Endodermal cell (in vitro differentiated cells): ENCODE measurements around the gene SLCO1C1. TPM values are rescaled to one million over a fixed set of nuclear protein-coding genes. Genes with fewer than 3 reads are reported as not detected.

ENCODE experiments used
- DNase-seq: peaks from one replicate; pipeline ENCODE4 v3.0.0-alpha.2; 2017
- H3K27ac ChIP-seq: 2 replicates; pipeline ENCODE4 v1.5.1; 2013; ENCODE audit warnings: mild to moderate bottlenecking, low read depth, low read length, moderate library complexity
- H3K27me3 ChIP-seq: 2 replicates; pipeline ENCODE4 v1.6.1; 2013; ENCODE audit warnings: mild to moderate bottlenecking, low read length, moderate library complexity; ENCODE audit not compliant: insufficient read depth, control insufficient read depth, poor library complexity, severe bottlenecking
- H3K36me3 ChIP-seq: 2 replicates; pipeline ENCODE4 v1.7.0; 2013; ENCODE audit warnings: mild to moderate bottlenecking, low read length, moderate library complexity; ENCODE audit not compliant: control insufficient read depth, insufficient read depth
- H3K4me1 ChIP-seq: one replicate; pipeline ENCODE4 v1.7.0; 2013; ENCODE audit warnings: low read length; ENCODE audit not compliant: control insufficient read depth, insufficient read depth
- H3K4me3 ChIP-seq: 2 replicates; pipeline ENCODE4 v1.5.1; 2013; ENCODE audit warnings: mild to moderate bottlenecking, low read length, moderate library complexity
- H3K9ac ChIP-seq: 2 replicates; pipeline ENCODE4 v1.6.1; 2013; ENCODE audit warnings: mild to moderate bottlenecking, low read length, moderate library complexity; ENCODE audit not compliant: poor library complexity, severe bottlenecking; ENCODE audit errors: extremely low read depth
- H3K9me3 ChIP-seq: 2 replicates; pipeline ENCODE4 v1.6.1; 2013; ENCODE audit warnings: mild to moderate bottlenecking, low read length, moderate library complexity; ENCODE audit not compliant: control insufficient read depth
- H3K27ac Mint-ChIP-seq: 2 replicates; pipeline ENCODE4 v1.8.0; 2020; ENCODE audit warnings: mixed read lengths
- H3K27me3 Mint-ChIP-seq: 2 replicates; pipeline ENCODE4 v1.8.0; 2021; ENCODE audit warnings: mild to moderate bottlenecking, mixed read lengths; ENCODE audit not compliant: insufficient read depth
- H3K36me3 Mint-ChIP-seq: 2 replicates; pipeline ENCODE4 v1.8.0; 2020; ENCODE audit warnings: low read depth, mixed read lengths
- H3K4me1 Mint-ChIP-seq: 2 replicates; pipeline ENCODE4 v1.8.0; 2020; ENCODE audit warnings: mixed read lengths
- H3K4me3 Mint-ChIP-seq: 2 replicates; pipeline ENCODE4 v1.8.0; 2020; ENCODE audit warnings: mild to moderate bottlenecking, moderate library complexity, mixed read lengths
- H3K9me3 Mint-ChIP-seq: 2 replicates; pipeline ENCODE4 v1.8.0; 2020; ENCODE audit warnings: mild to moderate bottlenecking, mixed read lengths
- WGBS, 2 experiments: methylation state at CpG; one replicate each; pipeline versions ENCODE4 v1.1.5 to v1.1.7; 2013; ENCODE audit warnings: missing lambda C conversion rate in 2 of 2, mixed read lengths in 1 of 2; ENCODE audit not compliant: insufficient coverage in 1 of 2, insufficient read length in 1 of 2; 5-methylcytosine and 5-hydroxymethylcytosine counted together
- total RNA-seq, 2 donors: library from RNA; stranded (reverse); fragmentation: NEBNext Ultra II Directional in 1 of 2; extraction: Animal tissue kit (Norgen Biotek cat#: 25700) in 1 of 2; gene quantifications; 2 replicates in 1 of 2; 3 replicates in 1 of 2; pipeline ENCODE4 v1.2.1, GENCODE V29; 2021
- TF ChIP-seq, protein P1 (sequence below): fragments of 200-600 bp; sonication (generic); conservative IDR thresholded peaks from 2 replicates; pipeline ENCODE4 v1.5.0; 2021; ENCODE audit warnings: antibody characterized with exemption, mild to moderate bottlenecking

SLCO1C1 gene
- total RNA-seq, 2 donors from 2014 or later = 0.57 to 0.64 TPM

DNA sequence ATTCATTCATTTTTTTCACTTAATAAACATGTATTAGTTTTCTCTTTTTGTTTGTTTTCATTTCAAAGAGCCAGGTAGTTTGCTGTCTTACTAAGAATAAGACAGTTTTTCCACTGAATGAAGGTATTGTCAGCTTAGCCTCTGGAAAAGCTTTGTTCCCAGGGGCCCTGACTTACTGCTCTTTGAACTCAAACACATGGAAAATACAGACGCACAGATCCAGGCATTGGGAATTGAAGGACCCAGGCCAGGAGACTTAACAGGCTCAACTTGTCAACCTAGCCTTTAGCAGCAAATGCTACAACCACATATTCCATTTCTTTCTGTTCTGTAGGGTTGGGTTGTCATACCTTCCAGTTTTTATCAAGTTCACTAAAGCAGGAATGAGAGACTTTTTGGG lies 38.5 kb upstream of the SLCO1C1 start:
- DNase-seq = no peak
- no peaks in the 10 kb centered on the region for H3K4me1 ChIP-seq
- H3K9ac ChIP-seq = no peak overlapping the region
- Mint-ChIP-seq H3K27me3 (no peaks in the 10 kb centered on the region), H3K27ac (no peak overlapping the region), H3K4me3 (no peak overlapping the region), H3K9me3 (peaks cover 23% of the 10 kb centered on the region), H3K36me3 (peaks cover 10% of the 10 kb centered on the region), H3K4me1 (no peaks in the 10 kb centered on the region)
- H3K9me3 ChIP-seq = peaks cover 21% of the 10 kb centered on the region
- no peak overlapping the region for H3K27ac ChIP-seq
- no peaks in the 10 kb centered on the region for H3K36me3 ChIP-seq
- H3K27me3 ChIP-seq = no peaks in the 10 kb centered on the region
- TF ChIP-seq, protein P1, sequence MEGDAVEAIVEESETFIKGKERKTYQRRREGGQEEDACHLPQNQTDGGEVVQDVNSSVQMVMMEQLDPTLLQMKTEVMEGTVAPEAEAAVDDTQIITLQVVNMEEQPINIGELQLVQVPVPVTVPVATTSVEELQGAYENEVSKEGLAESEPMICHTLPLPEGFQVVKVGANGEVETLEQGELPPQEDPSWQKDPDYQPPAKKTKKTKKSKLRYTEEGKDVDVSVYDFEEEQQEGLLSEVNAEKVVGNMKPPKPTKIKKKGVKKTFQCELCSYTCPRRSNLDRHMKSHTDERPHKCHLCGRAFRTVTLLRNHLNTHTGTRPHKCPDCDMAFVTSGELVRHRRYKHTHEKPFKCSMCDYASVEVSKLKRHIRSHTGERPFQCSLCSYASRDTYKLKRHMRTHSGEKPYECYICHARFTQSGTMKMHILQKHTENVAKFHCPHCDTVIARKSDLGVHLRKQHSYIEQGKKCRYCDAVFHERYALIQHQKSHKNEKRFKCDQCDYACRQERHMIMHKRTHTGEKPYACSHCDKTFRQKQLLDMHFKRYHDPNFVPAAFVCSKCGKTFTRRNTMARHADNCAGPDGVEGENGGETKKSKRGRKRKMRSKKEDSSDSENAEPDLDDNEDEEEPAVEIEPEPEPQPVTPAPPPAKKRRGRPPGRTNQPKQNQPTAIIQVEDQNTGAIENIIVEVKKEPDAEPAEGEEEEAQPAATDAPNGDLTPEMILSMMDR = no peak
- no peak overlapping the region for H3K4me3 ChIP-seq
- 68% methylated on average over 1 of the region's 1 CpG; no CpG with 5 or more reads in 1 of the 2 experiments for WGBS, 2 experiments

DNA sequence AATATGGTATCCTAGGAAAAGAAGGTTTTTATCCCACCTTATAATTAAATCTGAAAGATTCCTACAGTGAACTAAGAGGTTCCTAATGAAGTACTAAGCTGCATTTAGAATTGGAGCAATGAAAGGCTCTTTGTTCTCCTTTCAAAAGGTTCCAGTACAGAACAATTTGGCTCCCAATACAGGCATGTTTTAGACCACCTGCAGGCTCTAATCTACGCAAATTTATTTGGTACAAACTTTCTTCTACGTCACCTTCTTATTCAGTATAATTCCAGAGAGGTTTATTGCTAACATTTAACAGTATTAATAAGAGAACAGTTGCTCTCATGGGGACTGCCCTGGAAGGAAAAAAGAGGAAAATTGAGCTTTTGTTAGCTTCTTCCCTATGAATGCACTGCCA lies 37.6 kb upstream of the SLCO1C1 start:
- no peak for DNase-seq
- H3K9ac ChIP-seq = no peak overlapping the region
- Mint-ChIP-seq H3K9me3 (peaks cover 32% of the 10 kb centered on the region), H3K4me1 (no peaks in the 10 kb centered on the region), H3K27me3 (no peaks in the 10 kb centered on the region), H3K27ac (no peak overlapping the region), H3K36me3 (peaks cover 16% of the 10 kb centered on the region), H3K4me3 (no peak overlapping the region)
- no peaks in the 10 kb centered on the region for H3K36me3 ChIP-seq
- H3K27me3 ChIP-seq = no peaks in the 10 kb centered on the region
- H3K9me3 ChIP-seq = peaks cover 30% of the 10 kb centered on the region
- H3K4me3 ChIP-seq = no peak overlapping the region
- WGBS, 2 experiments = 90% methylated on average over 2 of the region's 2 CpGs; no CpG with 5 or more reads in 1 of the 2 experiments
- H3K4me1 ChIP-seq = no peaks in the 10 kb centered on the region
- TF ChIP-seq, protein P1 = no peak
- no peak overlapping the region for H3K27ac ChIP-seq

- 95 to 100% methylated on average over 1 to 4 of the region's 4 CpGs for WGBS, 2 experiments
- Mint-ChIP-seq H3K36me3 (peaks cover 6% of the 10 kb centered on the region), H3K27ac (no peak overlapping the region), H3K27me3 (no peaks in the 10 kb centered on the region), H3K4me3 (no peak overlapping the region), H3K4me1 (no peaks in the 10 kb centered on the region), H3K9me3 (peaks cover 15% of the 10 kb centered on the region)
- no peak overlapping the region for H3K9ac ChIP-seq
- no peaks in the 10 kb centered on the region for H3K4me1 ChIP-seq
- TF ChIP-seq, protein P1 = no peak
- no peak overlapping the region for H3K4me3 ChIP-seq
- no peaks in the 10 kb centered on the region for H3K27me3 ChIP-seq
- H3K27ac ChIP-seq = no peak overlapping the region
- peaks cover 9% of the 10 kb centered on the region for H3K9me3 ChIP-seq
- H3K36me3 ChIP-seq = no peaks in the 10 kb centered on the region
- no peak for DNase-seq
These were observed 13.8 kb upstream of the SLCO1C1 start for GRCh38 chr12:20681334-20681733.
